Activated CD4-positive, alpha-beta T cell treated with anti-CD3 and anti-CD28 coated beads, Interleukin-2, amount 10 ng/mL, durations not matched to agents 24 days and 14 days (primary cell): Measurements from ENCODE around the gene S1PR5. TPM values are rescaled to one million over a fixed set of nuclear protein-coding genes. Genes with fewer than 3 reads are reported as not detected.

Source experiments
- DNase-seq: peaks from one replicate; pipeline ENCODE4 v3.0.0; 2022
- H3K27ac Mint-ChIP-seq: one replicate; pipeline ENCODE4 v1.8.0; 2022; ENCODE audit warnings: mild to moderate bottlenecking, mixed read lengths
- H3K27me3 Mint-ChIP-seq: one replicate; pipeline ENCODE4 v1.8.0; 2022; ENCODE audit warnings: mixed read lengths
- H3K36me3 Mint-ChIP-seq: one replicate; pipeline ENCODE4 v1.8.0; 2022; ENCODE audit warnings: low read depth, mild to moderate bottlenecking, mixed read lengths
- H3K4me1 Mint-ChIP-seq: one replicate; pipeline ENCODE4 v1.8.0; 2021; ENCODE audit warnings: mixed read lengths
- H3K4me3 Mint-ChIP-seq: one replicate; pipeline ENCODE4 v1.8.0; 2022; ENCODE audit warnings: mild to moderate bottlenecking, moderate library complexity, mixed read lengths
- H3K9me3 Mint-ChIP-seq: one replicate; pipeline ENCODE4 v1.8.0; 2021; ENCODE audit warnings: mixed read lengths
- intact Hi-C: fragments of 100-400 bp; cut with micrococcal nuclease; formaldehyde crosslinking; loops from one replicate; pipeline ENCODE4 v1.15.1; 2023
- total RNA-seq: library from RNA; stranded (reverse); gene quantifications from 2 replicates; pipeline ENCODE4 v1.2.3, GENCODE V29; 2022

S1PR5 gene
- total RNA-seq, 1 donor from 2014 or later, result not detected

DNA sequence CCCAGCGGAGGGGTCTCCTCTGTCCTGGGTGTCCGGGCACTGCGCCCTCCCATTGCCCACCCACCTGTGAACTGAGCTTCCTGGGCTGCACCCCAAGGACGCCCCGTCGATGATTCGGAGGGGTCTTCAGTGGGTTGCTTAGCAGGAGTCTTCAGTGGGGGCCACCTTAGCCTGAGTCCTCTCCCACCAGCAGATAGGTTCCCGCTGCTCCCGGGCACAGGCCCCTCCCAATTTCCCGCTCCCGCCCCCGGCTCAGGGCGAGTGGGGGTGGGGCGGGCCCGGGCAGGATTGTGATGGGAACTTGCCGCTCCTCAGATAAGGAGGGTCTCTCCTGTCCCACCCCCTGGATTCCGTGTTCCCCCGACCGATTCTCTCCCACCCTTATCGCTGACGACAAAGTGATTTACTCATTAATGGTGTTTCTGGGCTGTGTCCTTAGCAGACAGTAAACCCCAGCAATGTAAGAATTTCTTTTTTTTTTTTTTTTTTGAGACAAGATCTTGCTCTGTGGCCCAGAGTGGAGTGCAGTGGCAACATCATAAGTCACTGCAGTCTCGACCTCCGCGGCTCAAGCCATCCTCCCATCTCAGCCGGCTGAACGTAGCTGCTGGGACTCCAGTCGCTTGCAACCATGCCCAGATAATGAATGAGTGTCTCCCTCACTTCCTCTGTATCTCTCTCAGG is 655 bp upstream of the S1PR5 start:
- Mint-ChIP-seq H3K27ac (no peak overlapping the region), H3K9me3 (no peaks in the 10 kb centered on the region), H3K27me3 (peaks cover 64% of the 10 kb centered on the region)

DNA sequence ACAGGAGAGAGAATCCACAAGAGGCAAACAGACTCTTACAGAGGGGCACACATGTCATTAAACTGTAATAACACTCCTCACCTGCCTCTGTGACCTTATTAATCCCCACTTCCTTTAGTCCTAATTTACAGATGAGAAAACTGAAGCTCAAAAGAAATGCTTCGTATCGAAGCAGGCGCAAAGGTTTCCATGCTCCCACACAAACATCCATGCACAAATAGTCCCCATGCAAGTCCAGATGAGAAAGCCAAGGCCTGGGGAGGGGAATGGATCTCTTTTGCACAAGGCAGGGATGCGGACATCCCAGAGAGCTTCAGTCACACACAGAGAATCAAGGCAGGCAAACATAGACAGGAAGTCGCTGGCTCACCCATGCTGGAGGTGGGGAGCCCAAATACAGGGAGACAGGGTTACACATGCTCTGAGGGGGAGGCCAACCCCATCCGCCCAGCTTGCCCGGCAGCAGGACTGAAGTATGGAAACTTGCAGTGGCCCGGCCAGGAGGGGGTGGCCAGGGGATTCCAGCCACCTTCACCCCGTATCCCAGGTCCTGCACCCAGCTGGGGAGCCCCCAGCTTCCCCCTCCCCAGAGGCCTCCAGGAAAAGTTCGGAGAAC is 468 bp downstream of the S1PR5 start:
- Mint-ChIP-seq H3K4me1 (peaks cover 25% of the 10 kb centered on the region), H3K36me3 (peaks cover 2% of the 10 kb centered on the region), H3K9me3 (no peaks in the 10 kb centered on the region), H3K27ac (no peak overlapping the region), H3K4me3 (peak overlapping the region; percentile 58), H3K27me3 (peaks cover 61% of the 10 kb centered on the region)
- intact Hi-C loops, result no loop called here
- DNase-seq, result no peak

More for the DNA sequence above, 655 bp upstream of the S1PR5 start:
- Mint-ChIP-seq H3K4me1 (peaks cover 25% of the 10 kb centered on the region), H3K36me3 (peaks cover 2% of the 10 kb centered on the region), H3K4me3 (peak overlapping the region; percentile 75)
- intact Hi-C loops, result no loop called here
- DNase-seq, result peak; percentile 66

DNA sequence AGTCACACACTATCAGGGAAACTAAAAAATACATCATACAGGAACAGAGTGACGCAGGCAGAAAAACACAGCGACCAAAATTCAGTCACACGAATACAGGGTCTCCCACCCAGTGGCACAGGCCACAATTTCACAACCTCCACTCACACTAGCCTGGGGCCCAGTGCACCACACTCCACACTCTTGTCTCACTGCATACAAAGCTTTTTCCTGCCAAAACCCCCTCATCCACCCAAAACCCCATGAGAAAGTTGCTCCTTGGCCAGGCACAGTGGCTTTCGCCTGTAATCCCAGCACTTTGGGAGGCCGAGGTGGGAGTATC is 1.2 kb downstream of the S1PR5 start:
- peaks cover 2% of the 10 kb centered on the region for H3K36me3 Mint-ChIP-seq
- intact Hi-C loops, result no loop called here
- peaks cover 25% of the 10 kb centered on the region for H3K4me1 Mint-ChIP-seq
- peaks cover 64% of the 10 kb centered on the region for H3K27me3 Mint-ChIP-seq
- no peaks in the 10 kb centered on the region for H3K9me3 Mint-ChIP-seq
- no peak overlapping the region for H3K27ac Mint-ChIP-seq
- H3K4me3 Mint-ChIP-seq, result no peak overlapping the region
- no peak for DNase-seq

DNA sequence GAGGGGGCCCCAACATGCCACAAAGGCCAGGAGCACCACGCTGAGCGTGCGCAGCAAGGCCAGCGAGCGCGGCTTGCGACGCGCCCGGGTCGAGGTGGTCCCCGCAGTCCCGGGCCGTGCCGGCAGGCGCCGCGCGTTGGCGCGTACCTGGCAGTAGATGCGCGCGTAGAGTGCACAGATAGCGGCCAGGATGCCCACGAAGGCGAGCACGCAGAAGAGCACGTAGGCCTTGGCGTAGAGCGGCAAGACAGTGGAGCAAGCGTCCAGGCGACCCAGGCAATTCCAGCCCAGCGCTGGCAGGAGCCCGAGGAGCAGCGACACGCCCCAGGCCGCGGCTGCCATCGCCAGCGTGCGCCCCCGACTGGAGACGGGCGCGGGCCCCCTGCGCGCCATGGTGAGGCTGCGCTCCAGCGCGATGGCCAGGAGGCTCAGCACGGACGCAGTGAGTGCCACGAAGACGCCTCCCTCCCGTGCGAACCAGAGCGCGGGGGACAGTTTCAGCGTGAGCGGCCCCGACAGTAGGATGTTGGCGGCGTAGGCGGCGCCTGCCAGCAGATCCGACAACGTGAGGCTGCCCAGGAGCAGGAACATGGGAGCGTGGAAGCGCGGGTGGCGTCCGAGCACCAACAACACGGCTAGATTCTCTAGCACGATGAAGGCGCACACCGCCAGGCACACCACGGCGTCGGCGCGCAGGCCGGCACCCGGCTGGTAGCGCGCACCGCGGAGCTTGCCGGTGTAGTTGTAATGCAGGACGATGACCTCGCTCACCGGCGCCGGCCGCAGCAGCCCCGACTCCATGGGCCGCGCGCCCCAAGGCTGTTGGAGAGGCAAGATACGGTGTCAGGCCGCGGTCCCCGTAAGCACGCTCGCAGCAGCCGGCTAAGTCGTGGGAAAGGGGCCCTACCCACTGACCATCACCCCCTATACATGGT is 2.8 kb downstream of the S1PR5 start:
- DNase-seq, result peak; percentile 82
- peaks cover 56% of the 10 kb centered on the region for H3K27me3 Mint-ChIP-seq
- H3K4me1 Mint-ChIP-seq, result peaks cover 27% of the 10 kb centered on the region
- intact Hi-C loops, result loop anchor here (5.0 kb wide), 2 partner anchors 38 to 222 kb away; no protein-coding TSS in a partner anchor
- H3K36me3 Mint-ChIP-seq, result peaks cover 2% of the 10 kb centered on the region
- H3K9me3 Mint-ChIP-seq, result no peaks in the 10 kb centered on the region
- H3K4me3 Mint-ChIP-seq, result peak overlapping the region; percentile 71
- H3K27ac Mint-ChIP-seq, result no peak overlapping the region

DNA sequence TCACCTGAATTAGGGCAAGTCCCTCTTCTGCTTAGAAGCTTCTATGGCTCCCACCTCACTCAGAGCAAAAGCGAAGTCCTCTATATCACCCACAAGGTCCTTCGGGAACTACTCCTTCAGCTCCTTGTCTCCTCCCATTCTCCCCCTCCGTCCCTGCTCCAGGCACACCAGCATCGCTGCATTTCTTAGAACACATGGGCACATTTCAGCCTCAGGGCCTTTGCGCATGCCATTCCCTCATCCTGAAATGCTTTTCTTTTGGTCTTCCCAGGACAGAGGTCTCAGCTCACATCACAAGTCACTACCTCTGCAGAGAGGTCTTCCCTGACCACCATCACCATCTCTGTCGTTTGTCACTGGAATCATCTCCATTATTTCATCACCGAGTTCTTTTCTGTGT is 4.0 kb downstream of the S1PR5 start:
- Mint-ChIP-seq H3K27ac (no peak overlapping the region), H3K4me3 (peak overlapping the region; percentile 0), H3K9me3 (no peaks in the 10 kb centered on the region), H3K4me1 (peaks cover 24% of the 10 kb centered on the region), H3K27me3 (peaks cover 45% of the 10 kb centered on the region), H3K36me3 (peaks cover 2% of the 10 kb centered on the region)
- intact Hi-C loops, result loop anchor here (5.0 kb wide), 2 partner anchors 39 to 221 kb away; no protein-coding TSS in a partner anchor
- DNase-seq, result no peak

DNA sequence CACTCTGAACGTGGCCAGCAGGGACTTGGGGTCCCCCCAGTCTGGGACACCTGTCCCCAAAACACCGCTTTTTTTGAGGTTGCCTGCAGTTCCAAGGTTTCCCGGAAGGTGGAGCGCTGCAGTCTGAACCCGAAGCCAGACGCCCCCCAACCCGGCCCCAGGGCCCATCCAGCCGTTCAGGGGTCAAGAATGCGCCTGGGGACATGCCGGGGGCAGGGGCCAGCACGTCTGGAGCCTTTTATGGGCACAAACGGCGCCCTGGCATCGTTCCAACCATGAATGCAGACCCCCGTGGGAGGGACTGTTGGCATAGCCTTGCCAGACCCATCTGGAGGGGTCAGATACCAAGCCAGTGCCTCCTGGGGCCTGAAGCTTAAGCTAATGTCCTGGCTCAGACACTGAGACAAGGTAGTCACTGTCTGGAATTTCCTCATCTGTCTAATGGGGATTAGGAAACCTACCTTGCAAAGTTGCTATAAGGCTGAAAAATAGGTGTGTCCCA is 6.9 kb downstream of the S1PR5 start:
- peaks cover 26% of the 10 kb centered on the region for H3K27me3 Mint-ChIP-seq
- H3K4me3 Mint-ChIP-seq, result no peak overlapping the region
- H3K27ac Mint-ChIP-seq, result no peak overlapping the region
- intact Hi-C loops, result loop anchor here (5.0 kb wide), 2 partner anchors 42 to 218 kb away; no protein-coding TSS in a partner anchor
- peak; percentile 92 for DNase-seq
- H3K9me3 Mint-ChIP-seq, result no peaks in the 10 kb centered on the region
- H3K4me1 Mint-ChIP-seq, result peaks cover 22% of the 10 kb centered on the region
- no peaks in the 10 kb centered on the region for H3K36me3 Mint-ChIP-seq

DNA sequence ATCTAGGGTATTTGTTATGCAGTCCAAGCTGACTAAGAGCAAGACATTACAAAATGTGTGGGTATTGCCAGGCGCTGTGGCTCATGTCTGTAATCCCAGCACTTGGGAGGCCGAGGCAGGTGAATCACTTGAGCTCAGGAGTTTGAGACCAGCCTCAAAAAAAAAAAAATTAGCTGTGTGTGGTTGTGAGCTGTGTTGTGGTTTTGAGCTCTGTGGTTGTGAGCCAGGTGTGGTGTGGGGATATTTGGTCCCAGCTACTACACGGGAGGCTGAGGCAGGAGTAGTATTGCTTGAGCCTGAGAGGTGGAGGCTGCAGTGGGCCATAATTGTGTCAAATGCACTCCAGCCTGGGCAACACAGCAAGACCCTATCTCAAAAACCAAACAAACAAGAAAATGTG is 8.5 kb downstream of the S1PR5 start:
- Mint-ChIP-seq H3K4me3 (no peak overlapping the region), H3K36me3 (no peaks in the 10 kb centered on the region), H3K9me3 (no peaks in the 10 kb centered on the region), H3K27ac (peak overlapping the region; percentile 45), H3K27me3 (peaks cover 15% of the 10 kb centered on the region), H3K4me1 (peaks cover 20% of the 10 kb centered on the region)
- intact Hi-C loops, result loop anchor here (5.0 kb wide), 2 partner anchors 59 to 189 kb away; partner anchors contain the start of genes CDKN2D and KRI1
- peak; percentile 74 for DNase-seq

DNA sequence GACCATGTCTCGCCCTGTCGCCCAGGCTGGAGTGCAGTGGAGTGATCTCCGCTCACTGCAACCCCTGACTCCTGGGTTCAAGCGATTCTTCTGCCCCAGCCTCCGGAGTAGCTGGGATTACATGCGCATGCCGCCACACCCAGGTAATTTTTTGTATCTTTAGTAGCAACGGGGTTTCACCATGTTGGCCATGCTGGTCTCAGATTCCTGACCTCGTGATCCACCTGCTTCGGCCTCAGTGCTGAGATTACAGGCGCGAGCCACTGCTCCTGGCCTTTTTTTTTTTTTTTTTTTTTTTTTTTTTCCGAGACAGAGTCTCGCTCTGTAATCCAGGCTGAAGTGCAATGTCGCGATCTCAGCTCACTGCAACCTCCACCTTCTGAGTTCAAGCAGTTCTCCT is 9.2 kb downstream of the S1PR5 start:
- Mint-ChIP-seq H3K27me3 (peaks cover 8% of the 10 kb centered on the region), H3K4me1 (peaks cover 21% of the 10 kb centered on the region), H3K36me3 (no peaks in the 10 kb centered on the region), H3K27ac (no peak overlapping the region), H3K9me3 (no peaks in the 10 kb centered on the region), H3K4me3 (no peak overlapping the region)
- intact Hi-C loops, result loop anchor here (5.0 kb wide), 2 partner anchors 59 to 189 kb away; partner anchors contain the start of genes CDKN2D and KRI1
- DNase-seq, result no peak

DNA sequence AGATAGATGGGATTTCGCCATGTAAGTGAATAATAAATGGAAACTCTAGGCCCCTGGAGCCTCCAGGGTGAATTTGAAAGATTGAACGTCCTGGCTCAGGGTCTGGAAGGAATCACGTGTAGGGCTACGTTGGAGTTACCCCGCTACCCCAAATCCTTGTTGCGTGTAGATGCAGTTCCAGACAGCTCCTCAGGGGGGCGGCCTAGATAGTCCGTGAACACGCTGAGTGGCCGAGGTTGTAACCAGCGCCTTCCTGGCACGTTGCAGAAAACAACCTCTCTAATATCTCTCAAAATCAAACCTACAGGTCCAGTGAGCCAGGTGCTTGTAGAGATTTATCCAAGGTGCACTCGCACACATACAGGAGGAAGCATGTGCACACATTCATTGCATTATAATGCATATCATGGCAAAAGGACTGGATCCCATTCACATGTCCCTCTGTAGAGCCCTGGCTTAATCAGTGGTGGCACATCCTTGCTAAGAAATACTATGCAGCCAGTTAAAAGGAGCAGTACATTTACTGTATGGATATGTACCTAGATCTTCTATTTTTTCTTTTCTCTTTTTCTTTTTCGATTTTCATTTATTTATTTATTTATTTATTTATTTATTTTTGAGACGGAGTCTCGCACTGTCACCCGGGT is 11.5 kb downstream of the S1PR5 start:
- peaks cover 2% of the 10 kb centered on the region for H3K27me3 Mint-ChIP-seq
- H3K36me3 Mint-ChIP-seq, result peaks cover 6% of the 10 kb centered on the region
- intact Hi-C loops, result loop anchor here (5.0 kb wide), 2 partner anchors 62 to 192 kb away; partner anchors contain the start of genes CDKN2D and KRI1
- H3K4me3 Mint-ChIP-seq, result no peak overlapping the region
- H3K4me1 Mint-ChIP-seq, result peaks cover 28% of the 10 kb centered on the region
- no peaks in the 10 kb centered on the region for H3K9me3 Mint-ChIP-seq
- DNase-seq, result peak; percentile 95
- H3K27ac Mint-ChIP-seq, result peak overlapping the region; percentile 52

DNA sequence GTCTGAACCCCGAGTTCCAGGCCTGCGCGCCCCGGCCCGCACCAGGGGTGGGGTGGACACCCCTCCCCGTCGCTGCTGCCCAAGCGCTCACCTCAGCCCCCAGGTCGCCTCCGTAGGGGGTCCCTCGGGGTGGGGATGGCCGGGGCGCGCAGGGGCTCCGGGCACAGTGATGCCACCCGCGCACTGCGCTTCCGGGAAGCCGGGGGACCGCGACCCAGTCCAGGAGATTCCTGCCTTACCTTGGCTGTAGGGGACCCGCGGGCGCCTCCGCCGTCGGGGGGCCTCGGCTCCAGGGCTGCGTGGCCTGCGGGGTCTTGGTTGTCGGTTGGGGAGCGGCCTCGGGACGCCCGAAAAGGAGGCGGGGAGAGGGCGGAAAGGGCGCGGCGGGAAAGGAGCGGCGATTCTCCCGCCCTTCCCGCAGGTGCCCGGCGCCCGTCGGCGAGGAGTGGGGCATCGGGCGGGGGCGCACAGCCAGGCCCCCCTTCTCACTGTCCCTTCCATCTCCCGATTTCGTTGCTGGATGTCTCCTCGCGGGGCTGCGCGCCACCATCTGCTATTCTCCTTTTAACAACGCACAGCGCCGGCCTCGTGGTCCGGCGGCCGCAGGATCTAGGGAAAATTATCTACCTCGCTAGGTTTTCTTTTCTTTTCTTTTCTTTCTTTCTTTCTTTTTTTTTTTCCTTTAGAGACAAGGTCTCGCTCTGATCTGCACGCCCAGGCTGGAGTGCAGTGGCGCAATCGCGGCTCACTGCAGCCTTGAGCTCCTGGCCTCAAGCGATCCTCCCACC is 14.1 kb downstream of the S1PR5 start, which contains the start of gene KEAP1:
TSS of gene KEAP1 (minus strand) at position 355 of the 788 bp plus-strand sequence. CDS start 3,323 bp downstream, outside the sequence.
- H3K9me3 Mint-ChIP-seq, result no peaks in the 10 kb centered on the region
- H3K36me3 Mint-ChIP-seq, result peaks cover 24% of the 10 kb centered on the region
- no peaks in the 10 kb centered on the region for H3K27me3 Mint-ChIP-seq
- H3K4me3 Mint-ChIP-seq, result peak within 1 kb of the TSS; percentile 92
- intact Hi-C loops, result loop anchor here (2.0 kb wide), 2 partner anchors 82 to 152 kb away; partner anchors contain the start of genes ILF3 and PDE4A
- H3K27ac Mint-ChIP-seq, result peak within 1 kb of the TSS; percentile 98
- peak; percentile 74 for DNase-seq
- H3K4me1 Mint-ChIP-seq, result peaks cover 36% of the 10 kb centered on the region

DNA sequence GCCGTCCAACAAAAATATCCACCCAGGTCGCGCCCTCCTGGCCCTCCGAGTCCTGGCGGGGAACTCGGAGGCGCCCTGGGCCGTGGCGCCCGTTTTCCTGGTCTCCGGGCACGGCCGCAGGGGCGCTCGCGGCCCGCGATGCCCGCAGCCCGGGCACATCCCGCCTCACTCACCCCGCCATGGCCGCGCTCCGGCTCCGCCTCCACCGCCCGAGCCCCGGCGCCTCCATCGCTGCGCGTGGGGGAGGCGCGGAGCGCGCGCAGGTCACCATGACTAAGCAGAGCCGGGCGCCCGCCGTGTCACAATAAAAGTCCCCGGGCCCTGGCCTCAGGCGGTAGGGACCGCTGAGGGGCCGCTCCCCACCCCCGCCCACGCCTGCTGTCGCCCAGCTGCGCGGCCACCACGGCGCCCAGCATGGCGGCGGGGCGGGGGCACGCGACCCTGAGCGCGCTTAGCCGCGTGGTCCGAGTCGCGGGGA is 14.7 kb downstream of the S1PR5 start:
- no peaks in the 10 kb centered on the region for H3K27me3 Mint-ChIP-seq
- DNase-seq, result peak; percentile 98
- peaks cover 26% of the 10 kb centered on the region for H3K36me3 Mint-ChIP-seq
- H3K4me3 Mint-ChIP-seq, result peak overlapping the region; percentile 88
- peak overlapping the region; percentile 86 for H3K27ac Mint-ChIP-seq
- H3K9me3 Mint-ChIP-seq, result no peaks in the 10 kb centered on the region
- peaks cover 37% of the 10 kb centered on the region for H3K4me1 Mint-ChIP-seq
- intact Hi-C loops, result loop anchor here (2.0 kb wide), 2 partner anchors 82 to 152 kb away; partner anchors contain the start of genes ILF3 and PDE4A

DNA sequence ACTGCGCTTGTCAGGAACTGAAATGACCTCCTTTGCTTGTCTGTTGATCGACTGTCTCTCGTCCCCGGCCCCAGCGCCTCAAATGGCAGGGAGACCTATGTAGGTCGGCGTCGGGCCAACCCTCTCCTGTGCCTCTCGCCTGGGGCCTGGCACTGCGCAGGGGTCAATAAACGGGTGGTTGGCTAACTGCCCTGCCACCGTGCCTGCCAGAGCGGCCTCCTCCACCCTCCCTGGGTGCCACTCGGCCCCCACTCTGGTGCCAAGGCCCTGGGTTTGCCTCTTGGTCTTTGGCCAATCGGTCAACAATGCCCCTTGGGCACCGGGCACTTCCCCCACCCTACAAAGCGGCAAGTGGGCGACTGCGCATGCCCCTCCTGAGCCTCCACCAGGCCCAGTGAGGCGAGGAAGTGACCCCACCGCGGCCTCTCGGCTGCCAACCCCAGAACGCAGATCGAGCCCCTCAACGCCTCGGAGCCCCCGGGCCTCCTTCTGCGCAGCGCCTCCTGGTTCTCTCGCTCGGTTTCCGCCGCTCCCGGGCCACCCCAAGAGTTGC is 15.2 kb downstream of the S1PR5 start:
- H3K27ac Mint-ChIP-seq, result peak overlapping the region; percentile 86
- H3K9me3 Mint-ChIP-seq, result no peaks in the 10 kb centered on the region
- peak; percentile 81 for DNase-seq
- H3K4me1 Mint-ChIP-seq, result peaks cover 41% of the 10 kb centered on the region
- H3K27me3 Mint-ChIP-seq, result no peaks in the 10 kb centered on the region
- peaks cover 30% of the 10 kb centered on the region for H3K36me3 Mint-ChIP-seq
- intact Hi-C loops, result loop anchor here (2.0 kb wide), 2 partner anchors 81 to 153 kb away; partner anchors contain the start of genes ILF3 and PDE4A
- H3K4me3 Mint-ChIP-seq, result peak overlapping the region; percentile 88
